ENCODE measurements around the gene USP26. TPM values are rescaled to one million over a fixed set of nuclear protein-coding genes. Genes with fewer than 3 reads are reported as not detected.

USP26 gene
- total RNA-seq, 1 experiment from 2014 or later: not detected

DNA sequence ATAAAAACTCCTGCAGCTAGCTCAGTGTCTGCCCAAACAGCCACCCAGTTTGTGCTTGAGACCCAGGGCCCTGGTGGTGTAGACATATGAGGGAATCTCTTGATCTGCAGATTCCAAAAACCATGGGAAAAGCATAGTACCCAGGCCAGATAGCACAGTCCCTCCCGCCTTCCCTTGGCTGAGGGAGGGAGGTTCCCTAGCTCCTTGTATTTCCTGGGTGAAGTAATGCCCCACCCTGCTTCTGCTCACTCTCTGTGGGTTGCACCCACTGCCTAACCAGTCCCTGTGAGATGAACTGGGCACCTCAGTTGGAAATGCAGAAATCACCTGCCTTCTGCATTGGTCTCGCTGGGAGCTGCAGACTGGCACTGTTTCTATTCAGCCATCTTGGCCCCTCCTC is 54.6 kb downstream of the USP26 start:
- DNase-seq (no peak), ATAC-seq (no peak)
- BruUV-seq (replicated peaks): no TSS peak
- no peak overlapping the region for H3K4me2 ChIP-seq (ENCODE audit: low read length)
- H3K79me2 ChIP-seq (ENCODE audit: low read length): no peaks in the 10 kb centered on the region
- ChIA-PET POLR2A (ENCODE audit: unreplicated experiment) (no interaction called here), CTCF (no interaction called here)
- H2AFZ ChIP-seq (ENCODE audit: low read length): no peak overlapping the region
- intact Hi-C loops (cut with micrococcal nuclease): no loop called here
- no peaks in the 10 kb centered on the region for H3K36me3 ChIP-seq (ENCODE audit: low read depth, low read length)
- no peaks in the 10 kb centered on the region for H3K4me1 ChIP-seq (ENCODE audit: insufficient read depth, low read length)
- no peak overlapping the region for H3K4me3 ChIP-seq (ENCODE audit: low read length)
- H3K27me3 ChIP-seq (ENCODE audit: low read length): no peaks in the 10 kb centered on the region
- H3K9me3 ChIP-seq (ENCODE audit: low read length): no peaks in the 10 kb centered on the region
- no peak overlapping the region for H3K9ac ChIP-seq (ENCODE audit: low read length)
- no peaks in the 10 kb centered on the region for H3K9me2 ChIP-seq (replicated peaks; ENCODE audit: low read length)
- TF ChIP-seq EZH2 (IDR thresholded peaks at IDR 0.05; ENCODE audit: low read length, unreplicated experiment): no peak
- TF ChIP-seq, protein P1, sequence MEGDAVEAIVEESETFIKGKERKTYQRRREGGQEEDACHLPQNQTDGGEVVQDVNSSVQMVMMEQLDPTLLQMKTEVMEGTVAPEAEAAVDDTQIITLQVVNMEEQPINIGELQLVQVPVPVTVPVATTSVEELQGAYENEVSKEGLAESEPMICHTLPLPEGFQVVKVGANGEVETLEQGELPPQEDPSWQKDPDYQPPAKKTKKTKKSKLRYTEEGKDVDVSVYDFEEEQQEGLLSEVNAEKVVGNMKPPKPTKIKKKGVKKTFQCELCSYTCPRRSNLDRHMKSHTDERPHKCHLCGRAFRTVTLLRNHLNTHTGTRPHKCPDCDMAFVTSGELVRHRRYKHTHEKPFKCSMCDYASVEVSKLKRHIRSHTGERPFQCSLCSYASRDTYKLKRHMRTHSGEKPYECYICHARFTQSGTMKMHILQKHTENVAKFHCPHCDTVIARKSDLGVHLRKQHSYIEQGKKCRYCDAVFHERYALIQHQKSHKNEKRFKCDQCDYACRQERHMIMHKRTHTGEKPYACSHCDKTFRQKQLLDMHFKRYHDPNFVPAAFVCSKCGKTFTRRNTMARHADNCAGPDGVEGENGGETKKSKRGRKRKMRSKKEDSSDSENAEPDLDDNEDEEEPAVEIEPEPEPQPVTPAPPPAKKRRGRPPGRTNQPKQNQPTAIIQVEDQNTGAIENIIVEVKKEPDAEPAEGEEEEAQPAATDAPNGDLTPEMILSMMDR (conservative IDR thresholded peaks at IDR 0.05; ENCODE audit: low read depth, low read length): no peak
- no peak for TF ChIP-seq EZH2phosphoT487 (IDR thresholded peaks at IDR 0.05; ENCODE audit: borderline replicate concordance, low read length)
- no peak overlapping the region for H3K27ac ChIP-seq (ENCODE audit: low read length)
- H4K20me1 ChIP-seq (ENCODE audit: low read length): no peaks in the 10 kb centered on the region
- no peaks in the 10 kb centered on the region for H3F3A ChIP-seq (ENCODE audit: low read length, unreplicated experiment)

DNA sequence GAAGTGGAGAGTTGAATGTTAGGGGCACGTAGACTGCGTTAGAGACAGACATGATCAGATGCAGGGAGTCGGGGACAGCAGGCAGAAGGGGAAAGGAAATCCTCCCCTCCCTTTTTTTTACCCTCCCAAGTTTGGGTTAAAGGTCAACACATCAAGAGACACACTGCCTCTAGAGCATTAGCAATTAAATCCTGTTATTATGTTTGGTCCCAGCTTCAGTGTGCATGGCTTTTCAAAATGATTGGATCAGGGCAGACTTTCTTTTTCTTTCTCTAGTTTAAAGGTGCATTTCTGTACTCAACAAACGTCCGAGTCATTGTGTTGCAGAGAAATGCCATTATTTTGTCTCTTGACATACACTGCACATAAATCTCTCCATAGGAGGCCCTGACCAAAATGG is 63.9 kb downstream of the USP26 start:
- Histone ChIP-seq H3K27me3 (ENCODE audit: low read length) (no peaks in the 10 kb centered on the region), H3K36me3 (ENCODE audit: low read depth, low read length) (no peaks in the 10 kb centered on the region), H3K4me3 (ENCODE audit: low read length) (no peak overlapping the region), H3K4me1 (ENCODE audit: insufficient read depth, low read length) (no peaks in the 10 kb centered on the region), H3K9me3 (ENCODE audit: low read length) (no peaks in the 10 kb centered on the region), H3K4me2 (ENCODE audit: low read length) (no peak overlapping the region), H3K27ac (ENCODE audit: low read length) (no peak overlapping the region), H4K20me1 (ENCODE audit: low read length) (no peaks in the 10 kb centered on the region), H3K79me2 (ENCODE audit: low read length) (no peaks in the 10 kb centered on the region), H3F3A (ENCODE audit: low read length, unreplicated experiment) (no peaks in the 10 kb centered on the region), H2AFZ (ENCODE audit: low read length) (no peak overlapping the region), H3K9ac (ENCODE audit: low read length) (no peak overlapping the region), H3K9me2 (replicated peaks; ENCODE audit: low read length) (no peaks in the 10 kb centered on the region)
- DNase-seq (no peak), ATAC-seq (no peak)
- TF ChIP-seq, protein P1 (conservative IDR thresholded peaks at IDR 0.05; ENCODE audit: low read depth, low read length): no peak
- no peak for TF ChIP-seq EZH2phosphoT487 (IDR thresholded peaks at IDR 0.05; ENCODE audit: borderline replicate concordance, low read length)
- TF ChIP-seq EZH2 (IDR thresholded peaks at IDR 0.05; ENCODE audit: low read length, unreplicated experiment): no peak
- ChIA-PET CTCF (no interaction called here), POLR2A (ENCODE audit: unreplicated experiment) (no interaction called here)
- intact Hi-C loops (cut with micrococcal nuclease): no loop called here
- no TSS peak for BruUV-seq (replicated peaks)

DNA sequence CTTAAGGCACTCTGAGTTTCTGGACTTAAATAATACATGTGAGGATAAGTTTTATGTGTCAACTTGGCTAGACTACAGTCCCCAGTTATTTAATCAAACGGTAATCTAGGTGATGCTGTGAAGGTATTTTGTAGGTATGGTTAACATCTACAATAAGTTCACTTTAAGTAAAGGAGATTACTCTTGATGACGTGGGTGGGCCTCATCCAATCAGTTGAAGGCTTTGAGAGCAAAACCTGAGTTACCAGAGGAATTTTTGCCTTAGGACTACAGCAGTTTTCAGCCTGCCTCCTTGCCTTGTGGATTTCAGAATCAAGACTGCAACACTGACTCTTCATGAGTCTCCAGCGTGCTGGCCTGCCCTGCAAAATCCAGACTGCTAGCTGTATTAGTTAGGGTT is 78.7 kb downstream of the USP26 start:
- Histone ChIP-seq H3K4me1 (ENCODE audit: insufficient read depth, low read length) (no peaks in the 10 kb centered on the region), H3K9ac (ENCODE audit: low read length) (no peak overlapping the region), H3K9me3 (ENCODE audit: low read length) (no peaks in the 10 kb centered on the region), H3K36me3 (ENCODE audit: low read depth, low read length) (no peaks in the 10 kb centered on the region), H3K9me2 (replicated peaks; ENCODE audit: low read length) (no peaks in the 10 kb centered on the region), H3K4me2 (ENCODE audit: low read length) (no peak overlapping the region), H3F3A (ENCODE audit: low read length, unreplicated experiment) (no peaks in the 10 kb centered on the region), H3K27ac (ENCODE audit: low read length) (no peak overlapping the region), H3K27me3 (ENCODE audit: low read length) (no peaks in the 10 kb centered on the region), H2AFZ (ENCODE audit: low read length) (no peak overlapping the region), H3K79me2 (ENCODE audit: low read length) (no peaks in the 10 kb centered on the region), H4K20me1 (ENCODE audit: low read length) (no peaks in the 10 kb centered on the region), H3K4me3 (ENCODE audit: low read length) (no peak overlapping the region)
- no TSS peak for BruUV-seq (replicated peaks)
- DNase-seq: no peak
- TF ChIP-seq, protein P1 (conservative IDR thresholded peaks at IDR 0.05; ENCODE audit: low read depth, low read length): no peak
- TF ChIP-seq EZH2phosphoT487 (IDR thresholded peaks at IDR 0.05; ENCODE audit: borderline replicate concordance, low read length): no peak
- TF ChIP-seq EZH2 (IDR thresholded peaks at IDR 0.05; ENCODE audit: low read length, unreplicated experiment): no peak
- intact Hi-C loops (cut with micrococcal nuclease): no loop called here
- ATAC-seq: no peak
- ChIA-PET CTCF (no interaction called here), POLR2A (ENCODE audit: unreplicated experiment) (no interaction called here)
